Vagina (tissue), 2 donors: Measurements from ENCODE around the gene CDC73.

ENCODE experiments used
- CTCF ChIP-seq, 3 experiments: fragments of 450-650 bp in 2 of 3; fragments of 200-600 bp in 1 of 3; sonication (generic) in 1 of 3; IDR thresholded peaks; one replicate each; pipeline ENCODE4 v1.5.1; 2017 to 2019; ENCODE audit warnings: antibody characterized with exemption in 3 of 3, mild to moderate bottlenecking in 2 of 3, moderate library complexity in 2 of 3
- POLR2A ChIP-seq, 2 donors: fragments of 450-650 bp; IDR thresholded peaks; one replicate each; pipeline ENCODE4 v1.6.1; 2017; ENCODE audit warnings: antibody characterized with exemption in 2 of 2, mild to moderate bottlenecking in 2 of 2, moderate library complexity in 2 of 2

- no peak for TF ChIP-seq POLR2A (IDR thresholded peaks at IDR 0.05)
- no peak for TF ChIP-seq CTCF (IDR thresholded peaks at IDR 0.05)
Observed at GRCh38 chr1:193190096-193190744, 68.4 kb downstream of the CDC73 start.
